Epithelial cell of esophagus (primary cell): ENCODE measurements around the gene CHKA.
A peak's percentile ranks its signal among the peaks of the same experiment; 100 is the strongest.

Source experiments
- DNase-seq: peaks from one replicate; pipeline ENCODE4 v3.0.0; 2010; ENCODE audit warnings: low read depth
- H3K4me3 ChIP-seq: 2 replicates; pipeline ENCODE4 v1.5.1; 2011; ENCODE audit warnings: mild to moderate bottlenecking, low read length, control low read depth
- TF ChIP-seq, protein P1 (sequence below): IDR thresholded peaks from 2 replicates; pipeline ENCODE4 v1.5.1; 2011; ENCODE audit warnings: low read depth, mild to moderate bottlenecking, low read length, control low read depth, inconsistent platforms; ENCODE audit not compliant: insufficient read depth; ENCODE audit errors: missing control alignments

Gene CHKA

GRCh38 chr11:68032003-68032402, 89.2 kb downstream of the CHKA start:
- TF ChIP-seq, protein P1, sequence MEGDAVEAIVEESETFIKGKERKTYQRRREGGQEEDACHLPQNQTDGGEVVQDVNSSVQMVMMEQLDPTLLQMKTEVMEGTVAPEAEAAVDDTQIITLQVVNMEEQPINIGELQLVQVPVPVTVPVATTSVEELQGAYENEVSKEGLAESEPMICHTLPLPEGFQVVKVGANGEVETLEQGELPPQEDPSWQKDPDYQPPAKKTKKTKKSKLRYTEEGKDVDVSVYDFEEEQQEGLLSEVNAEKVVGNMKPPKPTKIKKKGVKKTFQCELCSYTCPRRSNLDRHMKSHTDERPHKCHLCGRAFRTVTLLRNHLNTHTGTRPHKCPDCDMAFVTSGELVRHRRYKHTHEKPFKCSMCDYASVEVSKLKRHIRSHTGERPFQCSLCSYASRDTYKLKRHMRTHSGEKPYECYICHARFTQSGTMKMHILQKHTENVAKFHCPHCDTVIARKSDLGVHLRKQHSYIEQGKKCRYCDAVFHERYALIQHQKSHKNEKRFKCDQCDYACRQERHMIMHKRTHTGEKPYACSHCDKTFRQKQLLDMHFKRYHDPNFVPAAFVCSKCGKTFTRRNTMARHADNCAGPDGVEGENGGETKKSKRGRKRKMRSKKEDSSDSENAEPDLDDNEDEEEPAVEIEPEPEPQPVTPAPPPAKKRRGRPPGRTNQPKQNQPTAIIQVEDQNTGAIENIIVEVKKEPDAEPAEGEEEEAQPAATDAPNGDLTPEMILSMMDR, result no peak
- H3K4me3 ChIP-seq, result no peak overlapping the region
- DNase-seq, result no peak

GRCh38 chr11:68031144-68031464, 90.1 kb downstream of the CHKA start:
- DNase-seq, result no peak
- peak overlapping the region; percentile 80 for H3K4me3 ChIP-seq
- TF ChIP-seq, protein P1, result no peak

DNA sequence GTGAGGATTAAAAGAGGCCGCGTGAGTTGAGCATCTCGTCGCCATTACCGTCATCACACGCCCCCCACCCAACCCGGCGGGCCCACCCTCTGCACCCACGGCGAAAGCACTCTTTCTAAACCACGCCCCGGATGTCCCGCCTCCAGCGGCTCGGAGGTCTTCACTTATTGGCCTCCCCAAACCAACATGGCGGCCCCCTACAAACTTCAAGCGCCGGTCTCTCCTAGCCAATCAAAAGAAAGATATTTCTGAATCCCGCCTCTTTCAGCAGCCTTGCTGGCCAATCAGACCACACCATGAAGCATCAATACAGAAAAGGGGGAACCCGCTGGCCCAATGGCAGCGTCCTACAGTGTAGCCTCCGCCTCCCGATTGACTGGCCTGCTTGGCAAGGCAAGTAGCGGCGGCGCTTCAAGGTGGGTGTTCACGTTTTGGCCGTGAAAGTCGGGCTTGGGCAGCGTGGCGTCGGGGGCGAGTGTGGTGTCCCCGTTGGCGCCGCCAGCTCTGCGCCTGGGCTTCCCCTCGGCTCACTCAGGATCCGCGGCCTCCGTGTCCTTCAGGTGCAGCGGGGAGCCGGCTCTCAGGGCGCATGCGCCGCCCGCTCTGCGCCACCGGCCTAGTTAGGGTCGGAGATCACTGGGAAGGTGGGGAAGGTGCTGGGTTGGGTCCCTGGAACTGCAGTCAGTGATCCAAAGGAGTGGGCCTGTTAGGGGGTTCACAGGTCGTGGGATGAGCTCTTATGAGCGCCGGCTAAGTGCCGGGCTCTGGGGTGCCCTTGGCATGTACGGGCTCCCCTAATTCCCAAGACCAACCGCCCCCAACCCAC, 90.7 kb downstream of the CHKA start, which contains the start of gene NDUFS8:
Gene NDUFS8, plus strand, starts transcription at position 364 of the 826 bp plus-strand sequence. CDS start 1,471 bp downstream, outside the sequence.
- peak; percentile 99 for DNase-seq
- peak within 1 kb of the TSS; percentile 80 for H3K4me3 ChIP-seq
- TF ChIP-seq, protein P1, result no peak

DNA sequence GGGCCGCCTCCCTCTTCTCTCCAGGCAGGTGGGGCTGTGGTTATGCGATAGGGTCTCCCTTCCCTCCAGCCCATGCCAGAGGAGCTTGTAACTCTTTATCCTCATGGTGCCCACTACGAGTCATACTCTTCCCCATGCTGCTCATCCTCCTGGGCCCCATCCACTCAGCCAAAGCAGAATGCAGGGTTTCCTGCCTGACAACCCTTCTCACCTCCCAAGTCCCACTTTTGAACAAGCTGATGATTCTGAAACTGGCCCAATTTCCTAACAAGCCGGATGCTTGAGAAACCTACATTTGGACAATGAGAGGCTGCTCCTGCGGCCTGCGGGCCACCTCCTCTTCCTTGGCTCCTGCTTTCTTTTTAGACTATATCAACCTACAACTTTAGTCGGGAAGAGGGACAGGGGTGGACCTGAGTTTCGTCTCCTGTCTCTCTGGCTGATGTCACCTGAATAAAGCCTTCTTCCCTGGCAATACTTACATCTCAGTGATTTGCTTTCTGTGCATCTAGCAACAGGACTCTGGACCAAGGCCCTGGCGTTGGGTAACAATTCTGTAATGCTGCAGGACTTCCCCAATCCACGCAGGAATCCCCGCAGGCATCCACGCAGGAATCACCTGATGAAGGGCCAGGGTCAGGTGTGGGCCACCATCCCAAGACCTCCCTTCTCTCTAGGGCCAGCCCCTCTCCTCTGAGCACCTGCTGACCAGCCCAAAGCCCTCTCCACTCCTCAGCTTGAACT, 92.2 kb downstream of the CHKA start:
- DNase-seq, result peak; percentile 73
- TF ChIP-seq, protein P1, result no peak
- no peak overlapping the region for H3K4me3 ChIP-seq

GRCh38 chr11:68027667-68028066, 93.5 kb downstream of the CHKA start:
- H3K4me3 ChIP-seq, result no peak overlapping the region
- TF ChIP-seq, protein P1, result no peak
- no peak for DNase-seq

DNA sequence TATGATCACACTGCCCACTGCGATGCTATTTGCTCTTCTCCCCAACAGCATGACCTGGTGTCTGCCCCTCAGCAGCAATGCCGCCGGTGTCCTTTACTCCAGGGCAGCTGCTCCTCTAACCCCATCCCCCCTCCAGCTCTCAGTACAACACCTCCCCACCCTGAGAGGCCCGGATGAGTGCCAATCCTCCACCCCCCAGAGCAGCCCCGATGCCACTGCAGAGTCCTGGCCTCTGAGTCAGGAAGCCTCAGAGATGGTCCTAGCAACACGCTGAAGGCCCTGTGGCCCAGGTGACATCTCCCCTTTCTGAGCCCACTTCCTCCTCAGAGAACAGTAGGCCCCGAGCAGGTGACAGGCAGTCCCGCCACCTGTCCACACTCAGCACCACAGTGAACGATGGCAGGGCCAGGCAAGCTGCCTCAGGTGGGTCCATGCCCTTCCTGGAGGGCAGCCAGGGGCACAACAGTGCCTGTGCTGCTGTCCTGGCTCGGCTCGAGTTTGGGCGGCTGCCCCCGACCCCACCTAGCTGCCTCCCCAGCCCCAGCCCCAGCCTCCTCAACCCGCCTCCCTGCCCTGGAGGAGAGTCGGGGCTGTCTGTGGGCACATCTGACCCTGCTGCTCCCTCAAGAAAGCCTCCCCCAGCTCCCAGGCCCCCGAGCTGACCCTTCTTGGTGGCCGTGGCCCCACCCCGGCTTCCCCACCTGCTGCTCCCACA, 94.6 kb downstream of the CHKA start:
- TF ChIP-seq, protein P1, result no peak
- no peak overlapping the region for H3K4me3 ChIP-seq
- no peak for DNase-seq
